Measurements from ENCODE around the gene MARK1. TPM values are rescaled to one million over a fixed set of nuclear protein-coding genes. Genes with fewer than 3 reads are reported as not detected.

MARK1 gene
- total RNA-seq, 1 experiment from 2014 or later, result 17.8 TPM

DNA sequence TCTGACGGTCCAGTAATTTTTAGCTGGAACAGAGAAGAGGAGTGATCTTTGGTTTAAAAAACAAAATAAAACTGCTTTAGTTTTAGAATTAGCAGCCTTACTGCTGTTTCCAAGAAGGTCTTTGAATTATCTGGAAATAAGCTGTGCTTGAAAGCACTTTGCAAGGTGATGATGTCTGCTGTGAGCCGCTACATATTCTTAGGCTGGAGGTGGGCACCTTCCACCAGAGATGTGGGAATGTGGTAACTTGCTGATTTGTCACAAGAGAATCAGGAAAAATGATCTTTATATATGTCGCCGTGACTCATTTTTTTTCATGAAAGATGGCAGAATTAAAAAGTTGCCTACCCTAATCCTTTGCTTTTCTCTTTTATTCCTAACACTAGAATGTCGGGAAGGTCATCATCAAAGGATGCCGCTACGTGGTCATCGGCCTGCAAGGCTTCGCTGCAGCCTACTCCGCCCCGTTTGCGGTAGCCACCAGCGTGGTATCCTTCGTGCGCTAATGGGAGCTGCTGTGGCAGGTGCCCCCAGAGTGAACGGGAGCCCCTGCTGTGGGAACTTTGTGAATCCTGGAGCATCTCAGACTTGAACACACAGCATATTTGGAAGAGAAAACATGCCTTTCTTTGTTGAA lies 168.4 kb downstream of the MARK1 start:
- no peaks in the 10 kb centered on the region for H3K9me3 ChIP-seq (ENCODE audit: control insufficient read depth, low read depth, low read length)
- H4K5ac ChIP-seq (ENCODE audit: insufficient read length, low read depth, low read length), result no peak overlapping the region
- no peak overlapping the region for H2AK5ac ChIP-seq (ENCODE audit: insufficient read length, low read length)
- Mint-ChIP-seq H3K4me3 (no peak overlapping the region), H3K27me3 (ENCODE audit: low read depth) (peaks cover 22% of the 10 kb centered on the region), H3K9me3 (no peaks in the 10 kb centered on the region), H3K27ac (no peak overlapping the region), H3K4me1 (peaks cover 13 to 15% of the 10 kb centered on the region in 2 experiments), H3K36me3 (ENCODE audit: insufficient read depth in 1 of 3, low read depth in 3 of 3) (peaks cover 0 to 3% (median 0%) of the 10 kb centered on the region in 3 experiments; a peak in 2 of 7 replicates)
- H2BK120ac ChIP-seq (ENCODE audit: low read depth, low read length, poor library complexity, severe bottlenecking), result no peak overlapping the region
- no peak overlapping the region for H3K56ac ChIP-seq (ENCODE audit: insufficient read length, low read depth, low read length)
- no peak overlapping the region for H3K4me2 ChIP-seq (ENCODE audit: insufficient read depth, insufficient read length, low read length)
- H3K9ac ChIP-seq (ENCODE audit: extremely low read depth, insufficient read length, low read length), result no peak overlapping the region
- no peak overlapping the region for H3K14ac ChIP-seq (ENCODE audit: insufficient read depth, low read length)
- no peak overlapping the region for H2BK12ac ChIP-seq (ENCODE audit: insufficient read length, low read depth, low read length)
- H3K23me2 ChIP-seq (ENCODE audit: insufficient read length, low read depth, low read length, poor library complexity, severe bottlenecking), result no peaks in the 10 kb centered on the region
- no peak overlapping the region for H3K23ac ChIP-seq (ENCODE audit: insufficient read length, low read depth, low read length)
- no peak overlapping the region for H2BK20ac ChIP-seq (ENCODE audit: low read depth, low read length, poor library complexity, severe bottlenecking)
- no peak overlapping the region for H3K4ac ChIP-seq (ENCODE audit: low read depth, low read length)
- peaks cover 3% of the 10 kb centered on the region for H3K27me3 ChIP-seq (ENCODE audit: insufficient read depth, low read length)
- no peaks in the 10 kb centered on the region for H3K4me1 ChIP-seq (ENCODE audit: insufficient read depth, low read length)
- H3K27ac ChIP-seq (ENCODE audit: insufficient read length, low read depth, low read length), result no peak overlapping the region
- no peak overlapping the region for H4K91ac ChIP-seq (ENCODE audit: insufficient read length, low read depth, low read length)
- H3K18ac ChIP-seq (ENCODE audit: insufficient read length, low read depth, low read length), result no peak overlapping the region
- no peak overlapping the region for H2BK5ac ChIP-seq (ENCODE audit: insufficient read length, low read length)
- no peak overlapping the region for H4K8ac ChIP-seq (replicated peaks; ENCODE audit: insufficient read length, low read depth, low read length)
- no peak for DNase-seq
- H2AFZ ChIP-seq (ENCODE audit: low read length), result no peak overlapping the region
- no peaks in the 10 kb centered on the region for H3K79me2 ChIP-seq (ENCODE audit: insufficient read depth, low read length)
- WGBS (ENCODE audit: extremely low coverage, insufficient read length, low lambda C conversion rate), result no CpG with 5 or more reads among the region's 16 CpGs
- TF ChIP-seq, protein P1, sequence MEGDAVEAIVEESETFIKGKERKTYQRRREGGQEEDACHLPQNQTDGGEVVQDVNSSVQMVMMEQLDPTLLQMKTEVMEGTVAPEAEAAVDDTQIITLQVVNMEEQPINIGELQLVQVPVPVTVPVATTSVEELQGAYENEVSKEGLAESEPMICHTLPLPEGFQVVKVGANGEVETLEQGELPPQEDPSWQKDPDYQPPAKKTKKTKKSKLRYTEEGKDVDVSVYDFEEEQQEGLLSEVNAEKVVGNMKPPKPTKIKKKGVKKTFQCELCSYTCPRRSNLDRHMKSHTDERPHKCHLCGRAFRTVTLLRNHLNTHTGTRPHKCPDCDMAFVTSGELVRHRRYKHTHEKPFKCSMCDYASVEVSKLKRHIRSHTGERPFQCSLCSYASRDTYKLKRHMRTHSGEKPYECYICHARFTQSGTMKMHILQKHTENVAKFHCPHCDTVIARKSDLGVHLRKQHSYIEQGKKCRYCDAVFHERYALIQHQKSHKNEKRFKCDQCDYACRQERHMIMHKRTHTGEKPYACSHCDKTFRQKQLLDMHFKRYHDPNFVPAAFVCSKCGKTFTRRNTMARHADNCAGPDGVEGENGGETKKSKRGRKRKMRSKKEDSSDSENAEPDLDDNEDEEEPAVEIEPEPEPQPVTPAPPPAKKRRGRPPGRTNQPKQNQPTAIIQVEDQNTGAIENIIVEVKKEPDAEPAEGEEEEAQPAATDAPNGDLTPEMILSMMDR (conservative IDR thresholded peaks at IDR 0.05), result no peak
- no peak overlapping the region for H2BK15ac ChIP-seq (ENCODE audit: low read depth, low read length)
- no peak overlapping the region for H3T11ph ChIP-seq (ENCODE audit: low read length)
- H3K79me1 ChIP-seq (ENCODE audit: insufficient read depth, low read depth, low read length, poor library complexity, severe bottlenecking), result no peaks in the 10 kb centered on the region
- H4K20me1 ChIP-seq (ENCODE audit: control insufficient read depth, insufficient read depth, insufficient read length), result no peaks in the 10 kb centered on the region
